RWPE2 (cell line): Measurements from ENCODE around the gene SDK2.
A peak's percentile ranks its signal among the peaks of the same experiment; 100 is the strongest.

Experiments used
- ATAC-seq: fragments of 200-7000 bp; cut with Tn5 transposase; 3 replicates; pipeline ENCODE4 v1.9.1; 2021; ENCODE audit warnings: low read depth
- DNase-seq: peaks from one replicate; pipeline ENCODE4 v3.0.0-alpha.2; 2020; ENCODE audit warnings: low spot score
- H3K27ac ChIP-seq: fragments of 450-650 bp; 2 replicates; pipeline ENCODE4 v1.5.1; 2017; ENCODE audit warnings: mild to moderate bottlenecking; ENCODE audit not compliant: poor library complexity, severe bottlenecking
- H3K27me3 ChIP-seq: fragments of 250-450 bp; sonication (Bioruptor Pico); 2 replicates; pipeline ENCODE4 v1.5.1; 2021; ENCODE audit warnings: mild to moderate bottlenecking, moderate library complexity; ENCODE audit not compliant: insufficient read depth, poor library complexity, severe bottlenecking
- H3K36me3 ChIP-seq: fragments of 250-450 bp; sonication (Bioruptor Pico); 2 replicates; pipeline ENCODE4 v1.5.1; 2020; ENCODE audit warnings: low read depth, mild to moderate bottlenecking, moderate library complexity
- H3K4me1 ChIP-seq: fragments of 250-450 bp; sonication (Bioruptor Pico); 2 replicates; pipeline ENCODE4 v1.5.1; 2021; ENCODE audit warnings: mild to moderate bottlenecking, moderate library complexity; ENCODE audit not compliant: insufficient read depth, poor library complexity, severe bottlenecking
- H3K4me3 ChIP-seq: fragments of 250-450 bp; sonication (Bioruptor Pico); 2 replicates; pipeline ENCODE4 v1.5.1; 2021; ENCODE audit warnings: mild to moderate bottlenecking, moderate library complexity; ENCODE audit not compliant: severe bottlenecking
- H3K9me3 ChIP-seq: fragments of 250-450 bp; sonication (Bioruptor Pico); 2 replicates; pipeline ENCODE4 v1.5.1; 2021; ENCODE audit warnings: mild to moderate bottlenecking, moderate library complexity; ENCODE audit not compliant: severe bottlenecking
- TF ChIP-seq, protein P1 (sequence below): fragments of 450-650 bp; IDR thresholded peaks from one replicate; pipeline ENCODE4 v1.5.1; 2017; ENCODE audit warnings: mild to moderate bottlenecking, moderate library complexity; ENCODE audit not compliant: poor library complexity, severe bottlenecking

Gene SDK2

DNA sequence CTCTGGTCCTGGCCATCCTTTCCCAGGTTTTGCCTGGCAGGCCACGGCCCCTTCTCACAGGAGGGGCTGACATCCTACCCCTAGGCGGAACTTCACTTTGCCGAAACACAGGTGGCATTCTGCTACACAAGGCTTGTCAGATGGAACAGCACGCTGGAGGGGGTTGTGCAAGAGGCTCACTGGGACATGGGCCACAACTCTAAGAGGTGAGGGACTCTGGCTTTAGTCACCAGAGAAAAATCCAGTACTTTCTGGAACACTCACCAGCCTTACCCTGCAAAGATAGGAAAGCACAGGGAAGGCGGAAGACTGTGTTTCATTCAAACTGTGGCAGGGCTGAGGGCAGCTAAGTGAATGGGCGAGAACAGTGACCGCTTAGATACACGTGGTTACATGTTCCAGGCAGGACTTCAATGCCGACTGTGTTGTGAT lies 350.7 kb downstream of the SDK2 start:
- Histone ChIP-seq H3K27ac (peak overlapping the region; percentile 89), H3K36me3 (no peaks in the 10 kb centered on the region), H3K9me3 (no peaks in the 10 kb centered on the region), H3K4me3 (no peak overlapping the region), H3K27me3 (no peaks in the 10 kb centered on the region), H3K4me1 (peaks cover 59% of the 10 kb centered on the region)
- TF ChIP-seq, protein P1, sequence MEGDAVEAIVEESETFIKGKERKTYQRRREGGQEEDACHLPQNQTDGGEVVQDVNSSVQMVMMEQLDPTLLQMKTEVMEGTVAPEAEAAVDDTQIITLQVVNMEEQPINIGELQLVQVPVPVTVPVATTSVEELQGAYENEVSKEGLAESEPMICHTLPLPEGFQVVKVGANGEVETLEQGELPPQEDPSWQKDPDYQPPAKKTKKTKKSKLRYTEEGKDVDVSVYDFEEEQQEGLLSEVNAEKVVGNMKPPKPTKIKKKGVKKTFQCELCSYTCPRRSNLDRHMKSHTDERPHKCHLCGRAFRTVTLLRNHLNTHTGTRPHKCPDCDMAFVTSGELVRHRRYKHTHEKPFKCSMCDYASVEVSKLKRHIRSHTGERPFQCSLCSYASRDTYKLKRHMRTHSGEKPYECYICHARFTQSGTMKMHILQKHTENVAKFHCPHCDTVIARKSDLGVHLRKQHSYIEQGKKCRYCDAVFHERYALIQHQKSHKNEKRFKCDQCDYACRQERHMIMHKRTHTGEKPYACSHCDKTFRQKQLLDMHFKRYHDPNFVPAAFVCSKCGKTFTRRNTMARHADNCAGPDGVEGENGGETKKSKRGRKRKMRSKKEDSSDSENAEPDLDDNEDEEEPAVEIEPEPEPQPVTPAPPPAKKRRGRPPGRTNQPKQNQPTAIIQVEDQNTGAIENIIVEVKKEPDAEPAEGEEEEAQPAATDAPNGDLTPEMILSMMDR = no peak
- peak; percentile 59 for DNase-seq
- ATAC-seq = peak; percentile 66

DNA sequence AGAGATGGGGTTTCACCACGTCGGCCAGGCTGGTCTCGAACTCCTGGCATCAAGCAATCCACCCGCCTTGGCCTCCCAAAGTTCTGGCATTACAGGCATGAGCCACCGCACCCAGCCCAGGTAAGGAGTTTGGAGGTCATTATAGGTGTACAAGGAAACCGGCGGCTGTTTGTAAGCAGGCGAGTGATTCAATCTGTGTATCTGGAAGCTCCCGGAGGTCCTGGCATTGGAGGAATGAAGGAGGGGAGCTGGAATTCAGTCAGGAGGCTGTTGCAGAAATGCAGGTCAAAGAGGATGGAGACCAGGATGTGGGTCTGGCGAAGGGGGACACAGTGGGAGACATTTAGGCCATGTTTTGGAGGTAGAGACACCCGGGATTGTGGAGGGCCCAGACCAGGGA lies 351.2 kb downstream of the SDK2 start:
- ATAC-seq (0 out of 3 replicates have a peak, but pooled peaks have one; percentile 16), DNase-seq (peak; percentile 61)
- Histone ChIP-seq H3K27me3 (no peaks in the 10 kb centered on the region), H3K9me3 (no peaks in the 10 kb centered on the region), H3K27ac (peak overlapping the region; percentile 89), H3K4me3 (no peak overlapping the region), H3K36me3 (no peaks in the 10 kb centered on the region), H3K4me1 (peaks cover 59% of the 10 kb centered on the region)
- TF ChIP-seq, protein P1 = no peak

DNA sequence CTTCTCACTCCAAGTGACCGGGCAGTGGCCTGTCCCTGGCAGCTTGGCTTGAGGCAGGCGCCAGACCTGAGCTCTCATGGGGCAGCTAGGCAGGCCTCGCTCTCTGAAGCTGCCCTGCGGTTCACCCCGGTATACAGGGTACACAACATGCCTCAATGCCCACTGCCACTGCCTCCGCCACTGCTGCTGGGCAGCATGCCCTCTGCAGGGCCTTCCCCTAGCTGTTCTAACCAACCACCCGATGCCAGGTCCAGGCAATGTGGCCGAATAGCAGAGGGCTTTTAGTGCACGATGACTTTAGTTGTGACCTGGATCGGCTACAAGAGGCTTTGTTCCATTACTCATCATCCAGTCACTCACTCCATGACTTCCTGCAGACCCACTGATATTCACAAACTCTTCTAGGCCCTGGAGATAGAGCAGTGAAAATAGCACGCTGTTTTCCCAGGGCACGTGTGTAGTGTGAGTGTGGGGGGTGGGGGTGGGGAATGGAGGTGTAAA lies 352.2 kb downstream of the SDK2 start:
- Histone ChIP-seq H3K27ac (peak overlapping the region; percentile 89), H3K4me3 (no peak overlapping the region), H3K27me3 (no peaks in the 10 kb centered on the region), H3K36me3 (no peaks in the 10 kb centered on the region), H3K4me1 (peaks cover 63% of the 10 kb centered on the region), H3K9me3 (no peaks in the 10 kb centered on the region)
- DNase-seq = peak; percentile 62
- peak; percentile 28 for ATAC-seq
- TF ChIP-seq, protein P1 = peak; percentile 9

DNA sequence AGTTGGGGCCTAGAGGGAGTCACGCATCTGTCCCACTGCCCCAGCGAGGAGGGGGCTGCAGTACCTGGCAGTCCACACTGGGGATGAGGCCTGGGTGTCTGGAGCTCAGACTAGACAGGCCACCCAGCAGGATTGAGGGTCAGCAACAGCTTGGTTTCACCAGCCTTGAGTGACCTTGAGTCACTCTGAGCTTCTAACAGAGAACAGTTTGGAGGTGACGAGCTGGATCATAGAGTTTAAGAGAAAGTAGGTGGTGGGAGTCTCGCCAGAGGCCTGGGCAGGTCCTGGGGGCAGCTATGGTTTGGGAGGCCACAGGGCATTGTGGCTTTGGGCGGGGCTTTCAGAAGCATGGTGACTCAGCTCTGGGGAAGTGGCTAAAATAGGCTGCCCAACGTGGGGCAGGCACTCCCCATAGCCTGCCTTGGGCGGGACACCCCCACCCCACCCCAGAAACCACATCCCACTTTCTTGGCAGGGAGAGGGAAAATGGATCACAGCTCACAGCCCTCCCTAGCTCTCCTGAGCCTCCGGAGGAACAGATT lies 352.9 kb downstream of the SDK2 start:
- H3K27me3 ChIP-seq = no peaks in the 10 kb centered on the region
- no peak overlapping the region for H3K4me3 ChIP-seq
- H3K27ac ChIP-seq = peak overlapping the region; percentile 89
- DNase-seq (peak; percentile 85), ATAC-seq (peak; percentile 73)
- H3K9me3 ChIP-seq = no peaks in the 10 kb centered on the region
- TF ChIP-seq, protein P1 = no peak
- H3K4me1 ChIP-seq = peaks cover 70% of the 10 kb centered on the region
- H3K36me3 ChIP-seq = peaks cover 2% of the 10 kb centered on the region
